ENCODE data around the gene TNFAIP8L2. TPM values are rescaled to one million over a fixed set of nuclear protein-coding genes. Genes with fewer than 3 reads are reported as not detected.

The TNFAIP8L2 gene
- total RNA-seq, 1 experiment from 2014 or later = not detected

- peaks cover 16% of the 10 kb centered on the region for H3K4me1 ChIP-seq (ENCODE audit: control insufficient read depth, insufficient read depth, low read length)
- peak overlapping the region; percentile 99 for H3K27ac ChIP-seq (ENCODE audit: low read length)
- no peak for DNase-seq (ENCODE audit: low read depth, low spot score)
- TF ChIP-seq, protein P1, sequence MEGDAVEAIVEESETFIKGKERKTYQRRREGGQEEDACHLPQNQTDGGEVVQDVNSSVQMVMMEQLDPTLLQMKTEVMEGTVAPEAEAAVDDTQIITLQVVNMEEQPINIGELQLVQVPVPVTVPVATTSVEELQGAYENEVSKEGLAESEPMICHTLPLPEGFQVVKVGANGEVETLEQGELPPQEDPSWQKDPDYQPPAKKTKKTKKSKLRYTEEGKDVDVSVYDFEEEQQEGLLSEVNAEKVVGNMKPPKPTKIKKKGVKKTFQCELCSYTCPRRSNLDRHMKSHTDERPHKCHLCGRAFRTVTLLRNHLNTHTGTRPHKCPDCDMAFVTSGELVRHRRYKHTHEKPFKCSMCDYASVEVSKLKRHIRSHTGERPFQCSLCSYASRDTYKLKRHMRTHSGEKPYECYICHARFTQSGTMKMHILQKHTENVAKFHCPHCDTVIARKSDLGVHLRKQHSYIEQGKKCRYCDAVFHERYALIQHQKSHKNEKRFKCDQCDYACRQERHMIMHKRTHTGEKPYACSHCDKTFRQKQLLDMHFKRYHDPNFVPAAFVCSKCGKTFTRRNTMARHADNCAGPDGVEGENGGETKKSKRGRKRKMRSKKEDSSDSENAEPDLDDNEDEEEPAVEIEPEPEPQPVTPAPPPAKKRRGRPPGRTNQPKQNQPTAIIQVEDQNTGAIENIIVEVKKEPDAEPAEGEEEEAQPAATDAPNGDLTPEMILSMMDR (IDR thresholded peaks at IDR 0.05) = no peak
- TF ChIP-seq REST (IDR thresholded peaks at IDR 0.05; ENCODE audit: insufficient read depth in 1 of 2, low read depth in 2 of 2, low read length in 1 of 2) = no peak
- POLR2A ChIA-PET = interaction anchor here (0.6 kb wide), 1 partner anchor 62 kb away, joined by 3 read pairs; no protein-coding TSS in a partner anchor
- BruUV-seq (replicated peaks) = no TSS peak
- H3K9me3 ChIP-seq (ENCODE audit: control insufficient read depth, insufficient read depth, low read depth, low read length) = no peaks in the 10 kb centered on the region
- ATAC-seq = no peak
- H3K27me3 ChIP-seq (ENCODE audit: control insufficient read depth, insufficient read depth, low read length) = no peaks in the 10 kb centered on the region
- peak overlapping the region; percentile 83 to 92 for H3K4me3 ChIP-seq (ENCODE audit: low read depth in 2 of 2, low read length in 2 of 2)
- peaks cover 9% of the 10 kb centered on the region for H3K36me3 ChIP-seq (ENCODE audit: control insufficient read depth, insufficient read depth, low read length)
- in situ Hi-C loops (cut with HindIII; ENCODE audit: low pct_unique_long_range_greater_than_20kb, low sequenced_read_pairs) (no loop called here), intact Hi-C loops (cut with micrococcal nuclease; ENCODE audit: unreplicated experiment) (no loop called here)
- CTCF ChIA-PET = interaction anchor here (0.6 kb wide), 1 partner anchor 57 kb away, joined by 7 read pairs; no protein-coding TSS in a partner anchor
Observed at GRCh38 chr1:151166505-151166956, 10.1 kb downstream of the TNFAIP8L2 start.

DNA sequence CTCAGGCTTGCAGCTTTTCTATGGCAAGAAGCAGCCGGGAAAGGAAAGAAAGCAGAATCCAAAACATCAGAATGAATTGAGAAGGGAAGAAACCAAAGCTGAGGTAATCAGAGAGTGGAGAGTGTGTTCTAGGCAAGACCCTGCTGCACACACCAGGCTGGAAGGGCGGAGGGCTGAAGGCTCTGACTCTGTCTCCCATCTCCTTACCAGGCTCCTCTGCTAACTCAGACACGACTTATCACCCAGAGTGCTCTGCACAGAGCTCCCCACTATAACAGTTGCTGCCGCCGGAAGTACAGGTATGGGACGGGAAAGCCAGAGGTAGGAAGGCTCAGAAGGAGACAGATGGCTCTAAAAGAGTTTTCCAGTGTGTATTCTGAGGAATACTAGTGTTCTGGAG lies 10.7 kb downstream of the TNFAIP8L2 start:
- TF ChIP-seq SIN3A (IDR thresholded peaks at IDR 0.05; ENCODE audit: borderline replicate concordance, insufficient read depth, low read depth, low read length) (no peak), POLR2AphosphoS5 (IDR thresholded peaks at IDR 0.05; ENCODE audit: low read depth, low read length) (no peak), TCF7L2 (IDR thresholded peaks at IDR 0.05; ENCODE audit: low read depth, low read length) (no peak), REST (IDR thresholded peaks at IDR 0.05; ENCODE audit: insufficient read depth in 1 of 2, low read depth in 2 of 2, low read length in 1 of 2) (no peak)
- TF ChIP-seq, protein P1 (IDR thresholded peaks at IDR 0.05) = no peak
- CTCF ChIA-PET = no interaction called here
- POLR2A ChIA-PET = no interaction called here
- peak overlapping the region; percentile 83 to 92 for H3K4me3 ChIP-seq (ENCODE audit: low read depth in 2 of 2, low read length in 2 of 2)
- no peaks in the 10 kb centered on the region for H3K9me3 ChIP-seq (ENCODE audit: control insufficient read depth, insufficient read depth, low read depth, low read length)
- H3K36me3 ChIP-seq (ENCODE audit: control insufficient read depth, insufficient read depth, low read length) = peaks cover 9% of the 10 kb centered on the region
- DNase-seq (ENCODE audit: low read depth, low spot score) (no peak), ATAC-seq (no peak)
- H3K27me3 ChIP-seq (ENCODE audit: control insufficient read depth, insufficient read depth, low read length) = no peaks in the 10 kb centered on the region
- H3K27ac ChIP-seq (ENCODE audit: low read length) = peak overlapping the region; percentile 99
- in situ Hi-C loops (cut with HindIII; ENCODE audit: low pct_unique_long_range_greater_than_20kb, low sequenced_read_pairs) (no loop called here), intact Hi-C loops (cut with micrococcal nuclease; ENCODE audit: unreplicated experiment) (no loop called here)
- peaks cover 16% of the 10 kb centered on the region for H3K4me1 ChIP-seq (ENCODE audit: control insufficient read depth, insufficient read depth, low read length)
- BruUV-seq (replicated peaks) = no TSS peak
